ENCODE data around the gene MAP3K4.

DNA sequence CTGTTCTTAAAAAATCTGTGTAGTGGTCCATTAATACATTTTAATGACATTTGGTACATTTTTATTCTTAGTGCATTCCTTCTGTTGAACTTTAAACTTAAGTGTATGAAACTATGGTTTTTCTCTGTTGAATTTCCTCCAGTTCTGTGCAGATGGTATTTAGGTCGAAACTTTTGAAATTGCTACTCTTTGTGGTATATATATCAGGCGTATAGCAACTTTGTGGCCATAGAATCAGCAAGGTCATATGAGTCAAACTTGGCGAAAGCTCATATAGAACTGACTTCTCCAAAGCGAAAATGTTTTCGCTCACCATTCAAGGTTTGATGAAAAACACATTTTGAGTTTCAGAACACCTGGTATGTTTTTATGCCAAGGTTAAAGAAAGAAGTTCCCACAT is 93.7 kb downstream of the MAP3K4 start:
- TF ChIP-seq, protein P1, sequence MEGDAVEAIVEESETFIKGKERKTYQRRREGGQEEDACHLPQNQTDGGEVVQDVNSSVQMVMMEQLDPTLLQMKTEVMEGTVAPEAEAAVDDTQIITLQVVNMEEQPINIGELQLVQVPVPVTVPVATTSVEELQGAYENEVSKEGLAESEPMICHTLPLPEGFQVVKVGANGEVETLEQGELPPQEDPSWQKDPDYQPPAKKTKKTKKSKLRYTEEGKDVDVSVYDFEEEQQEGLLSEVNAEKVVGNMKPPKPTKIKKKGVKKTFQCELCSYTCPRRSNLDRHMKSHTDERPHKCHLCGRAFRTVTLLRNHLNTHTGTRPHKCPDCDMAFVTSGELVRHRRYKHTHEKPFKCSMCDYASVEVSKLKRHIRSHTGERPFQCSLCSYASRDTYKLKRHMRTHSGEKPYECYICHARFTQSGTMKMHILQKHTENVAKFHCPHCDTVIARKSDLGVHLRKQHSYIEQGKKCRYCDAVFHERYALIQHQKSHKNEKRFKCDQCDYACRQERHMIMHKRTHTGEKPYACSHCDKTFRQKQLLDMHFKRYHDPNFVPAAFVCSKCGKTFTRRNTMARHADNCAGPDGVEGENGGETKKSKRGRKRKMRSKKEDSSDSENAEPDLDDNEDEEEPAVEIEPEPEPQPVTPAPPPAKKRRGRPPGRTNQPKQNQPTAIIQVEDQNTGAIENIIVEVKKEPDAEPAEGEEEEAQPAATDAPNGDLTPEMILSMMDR (IDR thresholded peaks at IDR 0.05): no peak
- TF ChIP-seq POLR2A (IDR thresholded peaks at IDR 0.05): no peak
- TF ChIP-seq EP300 (IDR thresholded peaks at IDR 0.05): no peak

Data from ovary (tissue), 3 donors.